SU-DHL-6 (cell line): ENCODE results near the gene OR7G2.

Source experiments
- H2AFZ ChIP-seq: fragments of 200-600 bp; sonication (generic); 2 replicates; pipeline ENCODE4 v1.6.1; 2014; ENCODE audit warnings: low read depth, mild to moderate bottlenecking, moderate library complexity, mixed read lengths, antibody characterized with exemption, low read length; ENCODE audit not compliant: severe bottlenecking
- H3F3A ChIP-seq: fragments of 200-600 bp; shearing (Covaris generic); 2 replicates; pipeline ENCODE4 v1.6.0; 2016; ENCODE audit warnings: antibody characterized with exemption, mild to moderate bottlenecking; ENCODE audit not compliant: insufficient read depth
- H3K27ac ChIP-seq: fragments of 200-600 bp; sonication (generic); 2 replicates; pipeline ENCODE4 v1.5.1; 2016; ENCODE audit warnings: low read depth, mild to moderate bottlenecking, low read length, moderate library complexity, mixed read lengths
- H3K27me3 ChIP-seq: fragments of 200-600 bp; sonication (generic), shearing (Covaris generic); 2 replicates; pipeline ENCODE4 v1.6.0; 2014; ENCODE audit warnings: mild to moderate bottlenecking, low read length
- H3K36me3 ChIP-seq: fragments of 200-600 bp; sonication (generic); 2 replicates; pipeline ENCODE4 v1.6.1; 2014; ENCODE audit warnings: mild to moderate bottlenecking, low read length, mixed read lengths
- H3K4me2 ChIP-seq: fragments of 300-600, 200-600 bp; shearing (Covaris generic), sonication (generic); 2 replicates; pipeline ENCODE4 v1.6.0; 2014; ENCODE audit warnings: low read length, low read depth, mild to moderate bottlenecking; ENCODE audit not compliant: poor library complexity, severe bottlenecking
- H3K4me3 ChIP-seq: fragments of 200-600 bp; sonication (generic); 2 replicates; pipeline ENCODE4 v1.5.1; 2014; ENCODE audit warnings: antibody characterized with exemption, low read length, mild to moderate bottlenecking, mixed read lengths; ENCODE audit not compliant: insufficient read depth, poor library complexity, severe bottlenecking
- H3K79me2 ChIP-seq: fragments of 200-600 bp; sonication (generic); 2 replicates; pipeline ENCODE4 v1.6.1; 2014; ENCODE audit warnings: mild to moderate bottlenecking, low read length, moderate library complexity; ENCODE audit not compliant: insufficient read depth
- H3K9ac ChIP-seq: fragments of 200-600 bp; sonication (generic); 2 replicates; pipeline ENCODE4 v1.7.0; 2014; ENCODE audit warnings: mild to moderate bottlenecking, low read length
- H3K9me2 ChIP-seq: fragments of 200-600 bp; sonication (generic); replicated peaks from 2 replicates; pipeline ENCODE4 v1.6.1; 2014; ENCODE audit warnings: low read length; ENCODE audit not compliant: insufficient read depth
- H3K9me3 ChIP-seq: fragments of 200-600 bp; sonication (generic); 2 replicates; pipeline ENCODE4 v1.6.1; 2014; ENCODE audit warnings: low read length, mixed read lengths; ENCODE audit not compliant: insufficient read depth
- H4K20me1 ChIP-seq: fragments of 200-600 bp; sonication (generic); 2 replicates; pipeline ENCODE4 v1.6.1; 2014; ENCODE audit warnings: low read depth, mild to moderate bottlenecking, antibody characterized with exemption, low read length, moderate library complexity, mixed read lengths
- EZH2phosphoT487 ChIP-seq: fragments of 200-600 bp; sonication (generic), shearing (Covaris generic); conservative IDR thresholded peaks from 2 replicates; pipeline ENCODE4 v1.6.1; 2018; ENCODE audit warnings: mild to moderate bottlenecking, antibody characterized with exemption, low read length, moderate library complexity, mixed read lengths
- TF ChIP-seq, protein P1 (sequence below): fragments of 200-600 bp; sonication (generic); IDR thresholded peaks from one replicate; pipeline ENCODE4 v1.5.1; 2017; ENCODE audit warnings: antibody characterized with exemption, mild to moderate bottlenecking, low read length, moderate library complexity; ENCODE audit not compliant: insufficient read depth, poor library complexity, severe bottlenecking

The OR7G2 gene

DNA sequence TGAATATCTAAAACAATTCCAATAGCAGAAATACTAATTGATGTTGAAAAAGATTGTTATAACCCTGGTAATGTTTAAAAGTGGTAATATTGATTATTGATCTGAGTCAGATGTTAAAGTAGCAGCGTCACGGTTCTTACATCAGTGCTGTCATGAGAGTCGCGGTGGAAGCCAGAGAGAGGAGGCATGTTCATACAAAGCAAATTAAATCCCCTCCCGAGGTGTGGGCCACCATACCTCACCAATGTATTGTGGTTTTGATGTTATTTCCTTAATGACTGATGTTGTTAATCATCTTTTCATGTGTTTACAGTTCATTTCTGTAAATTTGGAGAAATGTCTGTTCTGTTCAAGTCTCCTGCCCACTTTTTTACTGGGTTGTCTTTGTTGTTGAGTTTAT is 44.1 kb upstream of the OR7G2 start:
- Histone ChIP-seq H3K9me3 (peaks cover 10% of the 10 kb centered on the region; the same call in 1 of the 2 replicates), H3K79me2 (peaks cover 100% of the 10 kb centered on the region), H2AFZ (no peak overlapping the region), H3K27ac (no peak overlapping the region), H3K27me3 (no peaks in the 10 kb centered on the region), H3K4me2 (no peak overlapping the region), H3K9me2 (no peaks in the 10 kb centered on the region), H3K9ac (no peak overlapping the region), H3K4me3 (no peak overlapping the region), H3K36me3 (peaks cover 36% of the 10 kb centered on the region), H4K20me1 (peaks cover 13% of the 10 kb centered on the region; the same call in 1 of the 2 replicates), H3F3A (no peaks in the 10 kb centered on the region)
- TF ChIP-seq EZH2phosphoT487: no peak
- TF ChIP-seq, protein P1, sequence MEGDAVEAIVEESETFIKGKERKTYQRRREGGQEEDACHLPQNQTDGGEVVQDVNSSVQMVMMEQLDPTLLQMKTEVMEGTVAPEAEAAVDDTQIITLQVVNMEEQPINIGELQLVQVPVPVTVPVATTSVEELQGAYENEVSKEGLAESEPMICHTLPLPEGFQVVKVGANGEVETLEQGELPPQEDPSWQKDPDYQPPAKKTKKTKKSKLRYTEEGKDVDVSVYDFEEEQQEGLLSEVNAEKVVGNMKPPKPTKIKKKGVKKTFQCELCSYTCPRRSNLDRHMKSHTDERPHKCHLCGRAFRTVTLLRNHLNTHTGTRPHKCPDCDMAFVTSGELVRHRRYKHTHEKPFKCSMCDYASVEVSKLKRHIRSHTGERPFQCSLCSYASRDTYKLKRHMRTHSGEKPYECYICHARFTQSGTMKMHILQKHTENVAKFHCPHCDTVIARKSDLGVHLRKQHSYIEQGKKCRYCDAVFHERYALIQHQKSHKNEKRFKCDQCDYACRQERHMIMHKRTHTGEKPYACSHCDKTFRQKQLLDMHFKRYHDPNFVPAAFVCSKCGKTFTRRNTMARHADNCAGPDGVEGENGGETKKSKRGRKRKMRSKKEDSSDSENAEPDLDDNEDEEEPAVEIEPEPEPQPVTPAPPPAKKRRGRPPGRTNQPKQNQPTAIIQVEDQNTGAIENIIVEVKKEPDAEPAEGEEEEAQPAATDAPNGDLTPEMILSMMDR: no peak

DNA sequence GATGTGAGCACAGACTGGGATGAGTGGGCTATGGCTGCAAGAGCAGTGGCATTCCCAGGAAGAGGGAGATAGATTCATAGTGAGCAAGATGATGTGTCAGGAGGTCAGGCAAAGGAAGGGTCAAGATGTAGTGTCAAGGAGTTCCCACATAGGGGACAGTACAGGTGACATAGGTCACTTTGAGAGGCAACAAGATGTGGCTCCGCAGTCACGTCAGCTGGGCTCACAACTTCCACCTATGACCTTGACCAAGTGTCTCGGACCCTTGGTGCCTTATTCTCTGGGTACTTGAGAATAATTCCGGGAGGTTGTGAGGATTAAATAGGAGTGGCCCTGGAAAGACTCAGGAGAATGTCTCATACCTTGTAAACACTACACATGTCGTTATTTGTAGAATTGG is 43.4 kb upstream of the OR7G2 start:
- Histone ChIP-seq H3K27me3 (no peaks in the 10 kb centered on the region), H4K20me1 (peaks cover 13% of the 10 kb centered on the region; the same call in 1 of the 2 replicates), H3K9me3 (peaks cover 11% of the 10 kb centered on the region; the same call in 1 of the 2 replicates), H3K9me2 (no peaks in the 10 kb centered on the region), H3K9ac (no peak overlapping the region), H2AFZ (no peak overlapping the region), H3K4me2 (no peak overlapping the region), H3K36me3 (peaks cover 40% of the 10 kb centered on the region), H3K4me3 (no peak overlapping the region), H3F3A (no peaks in the 10 kb centered on the region), H3K27ac (no peak overlapping the region), H3K79me2 (peaks cover 100% of the 10 kb centered on the region)
- TF ChIP-seq, protein P1: no peak

DNA sequence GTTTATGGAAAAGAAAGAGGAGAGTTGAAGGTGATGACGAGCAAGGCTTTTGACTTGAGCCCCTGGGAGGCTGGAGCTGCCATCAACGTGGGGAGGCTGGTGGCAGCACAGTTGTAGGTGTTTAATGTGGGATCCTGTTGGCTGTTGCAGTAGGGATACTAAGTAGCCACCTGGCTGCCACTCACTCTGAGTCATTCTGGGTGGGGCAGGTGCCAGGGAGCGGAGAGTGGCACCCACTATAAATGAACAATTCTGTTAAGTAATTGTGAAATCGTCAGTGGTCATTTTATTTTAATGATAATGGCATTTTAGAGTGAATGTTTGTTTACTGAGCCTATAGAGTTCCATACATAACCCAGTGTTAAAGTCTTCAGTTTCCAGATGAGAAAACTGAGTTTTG is 42.7 kb upstream of the OR7G2 start:
- Histone ChIP-seq H3K79me2 (peaks cover 100% of the 10 kb centered on the region), H3K4me3 (no peak overlapping the region), H2AFZ (no peak overlapping the region), H3K9me2 (no peaks in the 10 kb centered on the region), H4K20me1 (peaks cover 8% of the 10 kb centered on the region; the same call in 1 of the 2 replicates), H3K9me3 (peaks cover 17% of the 10 kb centered on the region), H3K27ac (no peak overlapping the region), H3K9ac (no peak overlapping the region), H3K4me2 (no peak overlapping the region), H3K36me3 (peaks cover 47% of the 10 kb centered on the region), H3F3A (no peaks in the 10 kb centered on the region), H3K27me3 (no peaks in the 10 kb centered on the region)
- TF ChIP-seq, protein P1: no peak
- TF ChIP-seq EZH2phosphoT487: no peak

DNA sequence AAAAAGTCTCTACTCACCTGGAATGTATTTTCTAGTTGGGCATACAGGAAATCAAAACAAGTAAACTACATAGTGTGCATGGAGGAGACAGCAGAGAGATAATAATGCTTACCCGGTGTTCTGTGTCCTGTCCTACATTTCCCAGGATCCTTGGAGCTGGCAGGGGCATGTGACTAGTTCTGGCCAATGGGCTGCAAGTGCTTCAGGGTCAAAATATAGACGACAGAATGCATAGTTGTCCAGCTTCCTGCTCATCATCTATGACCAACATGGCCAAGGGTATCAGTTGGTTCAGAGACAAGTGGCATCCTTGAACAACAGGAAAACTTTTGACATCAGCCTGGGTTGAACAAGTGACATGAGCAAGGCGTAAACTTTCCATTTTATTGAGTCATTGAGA is 41.4 kb upstream of the OR7G2 start:
- Histone ChIP-seq H3K9me3 (peaks cover 25% of the 10 kb centered on the region), H3K27me3 (no peaks in the 10 kb centered on the region), H3K4me2 (no peak overlapping the region), H3K4me3 (no peak overlapping the region), H3K36me3 (peaks cover 60% of the 10 kb centered on the region), H2AFZ (no peak overlapping the region), H3K9me2 (no peaks in the 10 kb centered on the region), H3K79me2 (peaks cover 100% of the 10 kb centered on the region), H4K20me1 (peaks cover 5% of the 10 kb centered on the region; the same call in 1 of the 2 replicates), H3K27ac (no peak overlapping the region), H3F3A (no peaks in the 10 kb centered on the region), H3K9ac (no peak overlapping the region)
- TF ChIP-seq EZH2phosphoT487: no peak
- TF ChIP-seq, protein P1: no peak
